HepG2 (cell line): ENCODE measurements around the gene CHCHD3. TPM values are rescaled to one million over a fixed set of nuclear protein-coding genes. Genes with fewer than 3 reads are reported as not detected.

Experiments
- ATAC-seq: fragments of 200-7000 bp; cut with Tn5 transposase; 3 replicates; pipeline ENCODE4 v1.9.1; 2020; ENCODE audit warnings: mild to moderate bottlenecking, moderate library complexity
- BruUV-seq: library from RNA; stranded (reverse); fragments of 400-500 nt; replicated peaks from 2 replicates; lab custom pipeline; 2021; lab: Mats Ljungman, UMichigan
- CTCF ChIA-PET: fragments of 300-600 bp; formaldehyde crosslinking; extraction: SDS; loops from one replicate; lab custom pipeline; 2021; ENCODE audit warnings: low total read pairs, inconsistent platforms, low intra/inter-chr PET ratio; lab: Yijun Ruan, JAX
- POLR2A ChIA-PET: fragments of 350-600 bp; sonication (Branson Sonifier 250); formaldehyde crosslinking; loops from one replicate; lab custom pipeline; 2020; ENCODE audit warnings: antibody characterized with exemption, inconsistent platforms; lab: Yijun Ruan, JAX
- DNase-seq: peaks from one replicate; pipeline ENCODE4 v3.0.0-alpha.2; 2015; ENCODE audit warnings: low spot score
- FAIRE-seq: peaks from 3 replicates; lab custom pipeline; 2011; peaks lifted over from hg19 to GRCh38; lab: Jason Lieb, UNC
- H2AFZ ChIP-seq: one replicate; pipeline ENCODE4 v1.6.1; 2011; ENCODE audit warnings: low read length, inconsistent platforms
- H3K27ac ChIP-seq: fragments of 300-600 bp; 3 replicates; pipeline ENCODE4 v1.8.0; 2011; ENCODE audit warnings: mixed run types, mild to moderate bottlenecking, mixed read lengths, low read length, inconsistent platforms; ENCODE audit not compliant: insufficient read depth; ENCODE audit errors: extremely low read length
- H3K27me3 ChIP-seq, 2 experiments: fragments of 200-600 bp in 1 of 2; 2 replicates in 1 of 2; 3 replicates in 1 of 2; pipeline versions ENCODE4 v1.6.0 to v1.8.0; 2011; ENCODE audit warnings: low read length in 2 of 2, mild to moderate bottlenecking in 2 of 2, moderate library complexity in 2 of 2, inconsistent platforms in 1 of 2; ENCODE audit not compliant: insufficient read depth in 2 of 2, control insufficient read depth in 1 of 2
- H3K36me3 ChIP-seq, 2 experiments: fragments of 200-600 bp in 1 of 2; replicated peaks in 1 of 2; 2 replicates in 1 of 2; 3 replicates in 1 of 2; pipeline versions ENCODE4 v1.5.1 to v1.8.0; 2011; ENCODE audit warnings: low read length in 2 of 2, inconsistent platforms in 1 of 2; ENCODE audit not compliant: insufficient read depth in 2 of 2, control insufficient read depth in 1 of 2
- H3K4me1 ChIP-seq: 2 replicates; pipeline ENCODE4 v1.5.1; 2012; ENCODE audit warnings: low read length, inconsistent platforms; ENCODE audit not compliant: insufficient read depth
- H3K4me2 ChIP-seq: 2 replicates; pipeline ENCODE4 v1.6.0; 2011; ENCODE audit warnings: low read depth, low read length, inconsistent platforms
- H3K4me3 ChIP-seq, 3 experiments: fragments of 200-600 bp in 1 of 3; sonication (generic), shearing (Covaris generic) in 1 of 3; replicated peaks in 1 of 3; 2 replicates each; pipeline ENCODE4 v1.5.1; 2011 to 2016; ENCODE audit warnings: low read length in 3 of 3, inconsistent platforms in 2 of 3, low read depth in 2 of 3, mild to moderate bottlenecking in 2 of 3, control low read depth in 1 of 3, mixed read lengths in 1 of 3; ENCODE audit not compliant: insufficient read depth in 1 of 3
- H3K79me2 ChIP-seq: one replicate; pipeline ENCODE4 v1.6.1; 2011; ENCODE audit warnings: low read length, inconsistent platforms; ENCODE audit not compliant: insufficient read depth
- H3K9ac ChIP-seq: 2 replicates; pipeline ENCODE4 v1.6.0; 2011; ENCODE audit warnings: mild to moderate bottlenecking, low read depth, low read length, inconsistent platforms; ENCODE audit not compliant: insufficient read depth
- H3K9me3 ChIP-seq: 2 replicates; pipeline ENCODE4 v1.5.1; 2012; ENCODE audit warnings: mild to moderate bottlenecking, low read length
- H4K20me1 ChIP-seq: 2 replicates; pipeline ENCODE4 v1.6.0; 2011; ENCODE audit warnings: inconsistent platforms, mild to moderate bottlenecking, low read length, moderate library complexity; ENCODE audit not compliant: insufficient read depth
- ARID3A ChIP-seq: IDR thresholded peaks from 2 replicates; pipeline ENCODE4 v1.6.1; 2012; ENCODE audit warnings: low read depth, low read length, improper control_type of control experiment
- BRF2 ChIP-seq: sonication (generic); formaldehyde crosslinking; IDR thresholded peaks from 2 replicates; pipeline ENCODE4 v1.8.1; 2022; ENCODE audit warnings: mild to moderate bottlenecking, missing genetic modification reagents
- CCAR2 ChIP-seq: fragments of 200-400 bp; formaldehyde crosslinking; optimal IDR thresholded peaks from 2 replicates; pipeline ENCODE3; 2018; ENCODE audit warnings: low read depth, mild to moderate bottlenecking, low read length, moderate library complexity
- CHCHD3 ChIP-seq: sonication (generic); formaldehyde crosslinking; IDR thresholded peaks from 2 replicates; pipeline ENCODE4 v1.8.0; 2022; ENCODE audit warnings: mild to moderate bottlenecking, missing genetic modification reagents, moderate library complexity
- JARID2 ChIP-seq: sonication (generic); formaldehyde crosslinking; IDR thresholded peaks from 2 replicates; pipeline ENCODE4 v1.8.1; 2023; ENCODE audit warnings: missing genetic modification reagents, inconsistent platforms; ENCODE audit not compliant: insufficient replicate concordance
- KLF13 ChIP-seq: sonication (generic); formaldehyde crosslinking; IDR thresholded peaks from 2 replicates; pipeline ENCODE4 v1.4.0; 2020; ENCODE audit warnings: mild to moderate bottlenecking, missing genetic modification reagents
- MTERF4 ChIP-seq: sonication (generic); formaldehyde crosslinking; IDR thresholded peaks from 2 replicates; pipeline ENCODE4 v1.8.0; 2023; ENCODE audit warnings: mild to moderate bottlenecking, missing genetic modification reagents
- MXD1 ChIP-seq: sonication (generic); formaldehyde crosslinking; IDR thresholded peaks from 2 replicates; pipeline ENCODE4 v1.4.0; 2020; ENCODE audit warnings: mild to moderate bottlenecking, missing genetic modification reagents
- NFE2 ChIP-seq: sonication (generic); formaldehyde crosslinking; IDR thresholded peaks from 2 replicates; pipeline ENCODE4 v1.4.0; 2020; ENCODE audit warnings: missing genetic modification reagents
- PHF20 ChIP-seq: sonication (generic); formaldehyde crosslinking; IDR thresholded peaks from 2 replicates; pipeline ENCODE4 v1.5.0; 2020; ENCODE audit warnings: mild to moderate bottlenecking, missing genetic modification reagents
- RARG ChIP-seq: sonication (generic); formaldehyde crosslinking; IDR thresholded peaks from 2 replicates; pipeline ENCODE4 v1.4.0; 2020; ENCODE audit warnings: low read depth, mild to moderate bottlenecking, missing genetic modification reagents
- SALL2 ChIP-seq: sonication (generic); formaldehyde crosslinking; IDR thresholded peaks from 2 replicates; pipeline ENCODE4 v1.8.1; 2023; ENCODE audit warnings: mild to moderate bottlenecking, missing genetic modification reagents, inconsistent platforms
- YY1 ChIP-seq: IDR thresholded peaks from 2 replicates; pipeline ENCODE4 v1.6.1; 2011; ENCODE audit warnings: low read length, low read depth, moderate library complexity, mild to moderate bottlenecking; ENCODE audit not compliant: insufficient read depth, insufficient replicate concordance
- ZFP36 ChIP-seq: fragments of 150-350 bp; IDR thresholded peaks from 2 replicates; pipeline ENCODE4 v1.6.1; 2018; ENCODE audit warnings: borderline replicate concordance, low read length, low read depth; ENCODE audit not compliant: partially characterized antibody
- ZNF800 ChIP-seq: sonication (generic); formaldehyde crosslinking; IDR thresholded peaks from 2 replicates; pipeline ENCODE4 v1.4.0; 2020; ENCODE audit warnings: missing genetic modification reagents
- ZSCAN25 ChIP-seq: sonication (generic); formaldehyde crosslinking; IDR thresholded peaks from 2 replicates; pipeline ENCODE4 v1.8.0; 2022; ENCODE audit warnings: mild to moderate bottlenecking, missing genetic modification reagents
- WGBS: methylation state at CpG from one replicate; pipeline ENCODE4 v1.1.6; 2017; ENCODE audit warnings: low lambda C conversion rate; 5-methylcytosine and 5-hydroxymethylcytosine counted together
- in situ Hi-C: cut with HindIII; loops from 2 replicates; pipeline ENCODE4 v1.10.0; 2017; ENCODE audit warnings: low pct_unique_long_range_greater_than_20kb; ENCODE audit not compliant: extremely low pct_ligation_motif_present
- intact Hi-C: fragments of 100-400 bp; cut with micrococcal nuclease; formaldehyde crosslinking; loops from one replicate; pipeline ENCODE4 v1.10.0; 2022; ENCODE audit not compliant: unreplicated experiment
- polyA plus RNA-seq, 8 experiments: library from polyadenylated mRNA; depleted of rRNA in 3 of 8; stranded (reverse) in 7 of 8; unstranded in 1 of 8; fragments of >200 nt; fragmentation: Illumina TruSeq in 4 of 8; extraction: Trizol in 4 of 8; gene quantifications; 2 replicates each; pipeline versions ENCODE4 v1.2.1 to v1.2.3, GENCODE V29; 2011 to 2016; ENCODE audit warnings: low read depth in 4 of 8, missing spikeins in 1 of 8, mixed read lengths in 1 of 8; ENCODE audit not compliant: insufficient read depth in 1 of 8
- total RNA-seq, 5 experiments: library from RNA; depleted of rRNA; stranded (reverse); fragments of >200 nt; fragmentation: Illumina TruSeq; extraction: Trizol; gene quantifications; 2 replicates each; pipeline ENCODE4 v1.2.3, GENCODE V29; 2016; ENCODE audit warnings: low read depth in 1 of 5

The CHCHD3 gene
- total and polyA plus RNA-seq, 2 of the 13 experiments (the other 11 are each of a cell fraction or from before 2014, with no cell fraction given) = 32.7 to 86.8 TPM

- TF ChIP-seq BRF2 = no peak
- TF ChIP-seq ARID3A = no peak
- TF ChIP-seq NFE2 (CRISPR knock-in tag) = no peak
- no peak for TF ChIP-seq SALL2 (CRISPR knock-in tag)
- TF ChIP-seq ZNF800 (CRISPR knock-in tag) = no peak
Measured at GRCh38 chr7:133052826-133053225, 29.1 kb downstream of the CHCHD3 start (continued).

- ATAC-seq = no peak
- BruUV-seq = no TSS peak
- intact Hi-C loops = no loop called here
- WGBS = 89% methylated on average over 1 of the region's 1 CpG
- H4K20me1 ChIP-seq = peaks cover 7% of the 10 kb centered on the region; the same call in 1 of the 2 replicates
- peaks cover 20% of the 10 kb centered on the region for H3K79me2 ChIP-seq
- no peak overlapping the region for H3K27ac ChIP-seq
- FAIRE-seq = no peak
- no peak overlapping the region for H2AFZ ChIP-seq
- no peak for DNase-seq
- H3K9me3 ChIP-seq = no peaks in the 10 kb centered on the region
- H3K4me1 ChIP-seq = peaks cover 15% of the 10 kb centered on the region
- TF ChIP-seq ZFP36 (no peak), MXD1 (CRISPR knock-in tag) (no peak), RARG (CRISPR knock-in tag) (no peak), MTERF4 (CRISPR knock-in tag) (no peak), ZSCAN25 (no peak), KLF13 (CRISPR knock-in tag) (no peak), YY1 (no peak), JARID2 (CRISPR knock-in tag) (no peak), CCAR2 (no peak), CHCHD3 (CRISPR knock-in tag) (no peak), PHF20 (CRISPR knock-in tag) (no peak)
- peaks cover 0 to 2% of the 10 kb centered on the region in 2 experiments; a peak in 1 of 5 replicates for H3K36me3 ChIP-seq
- no peaks in the 10 kb centered on the region for H3K27me3 ChIP-seq
- H3K4me2 ChIP-seq = no peak overlapping the region
- ChIA-PET CTCF (no interaction called here), POLR2A (no interaction called here)
- H3K4me3 ChIP-seq = no peak overlapping the region
- H3K9ac ChIP-seq = no peak overlapping the region
- in situ Hi-C loops = no loop called here
Measured at GRCh38 chr7:133052401-133052756, 29.5 kb downstream of the CHCHD3 start.
